PC-3 (cell line): ENCODE data around the gene SCYGR5. TPM values are rescaled to one million over a fixed set of nuclear protein-coding genes. Genes with fewer than 3 reads are reported as not detected.
"Not testable (repeated sequence)": the region's sequence is repeated elsewhere in the genome, so short reads cannot be mapped to it uniquely, and the experiment has no call there.

ENCODE experiments used
- ATAC-seq: fragments of 200-7000 bp; cut with Tn5 transposase; 2 replicates; pipeline ENCODE4 v1.9.1; 2020; ENCODE audit warnings: mild to moderate bottlenecking, moderate library complexity
- BruUV-seq: library from RNA; stranded (reverse); fragments of 400-500 nt; replicated peaks from 2 replicates; lab custom pipeline; 2021; lab: Mats Ljungman, UMichigan
- CTCF ChIA-PET: fragments of 300-600 bp; sonication (Branson Sonifier 250); formaldehyde crosslinking; loops from one replicate; lab custom pipeline; 2022; ENCODE audit warnings: antibody characterized with exemption; lab: Charles Lee
- POLR2A ChIA-PET: fragments of 300-600 bp; sonication (Branson Sonifier 250); formaldehyde crosslinking; loops from one replicate; lab custom pipeline; 2022; ENCODE audit warnings: antibody characterized with exemption; ENCODE audit not compliant: unreplicated experiment; lab: Charles Lee
- DNase-seq: peaks from one replicate; pipeline ENCODE4 v3.0.0-alpha.2; 2015
- H2AFZ ChIP-seq: fragments of 300-600 bp; sonication (generic); 2 replicates; pipeline ENCODE4 v1.6.0; 2016; ENCODE audit warnings: antibody characterized with exemption, low read length
- H3F3A ChIP-seq: fragments of 300-600 bp; sonication (generic); one replicate; pipeline ENCODE4 v1.6.0; 2017; ENCODE audit warnings: antibody characterized with exemption, low read length, control low read depth, mild to moderate bottlenecking; ENCODE audit not compliant: unreplicated experiment
- H3K27ac ChIP-seq: fragments of 300-600 bp; sonication (generic); 2 replicates; pipeline ENCODE4 v1.5.1; 2016; ENCODE audit warnings: mild to moderate bottlenecking, low read length
- H3K27me3 ChIP-seq: fragments of 300-600 bp; sonication (generic); 2 replicates; pipeline ENCODE4 v1.6.1; 2016; ENCODE audit warnings: low read length, mixed read lengths
- H3K36me3 ChIP-seq: fragments of 300-600 bp; sonication (generic); 2 replicates; pipeline ENCODE4 v1.6.1; 2016; ENCODE audit warnings: low read depth, mixed run types, low read length, mixed read lengths
- H3K4me1 ChIP-seq: fragments of 300-600 bp; sonication (generic); 2 replicates; pipeline ENCODE4 v1.5.1; 2016; ENCODE audit warnings: low read length; ENCODE audit not compliant: insufficient read depth
- H3K4me2 ChIP-seq: fragments of 300-600 bp; sonication (generic); 2 replicates; pipeline ENCODE4 v1.6.0; 2016; ENCODE audit warnings: low read length
- H3K4me3 ChIP-seq: fragments of 300-600 bp; sonication (generic); 2 replicates; pipeline ENCODE4 v1.5.1; 2016; ENCODE audit warnings: mild to moderate bottlenecking, low read length, mixed read lengths
- H3K79me2 ChIP-seq: fragments of 300-600 bp; sonication (generic); 2 replicates; pipeline ENCODE4 v1.6.1; 2017; ENCODE audit warnings: low read length, mixed read lengths
- H3K9ac ChIP-seq: fragments of 300-600 bp; sonication (generic); 2 replicates; pipeline ENCODE4 v1.6.0; 2016; ENCODE audit warnings: mild to moderate bottlenecking, low read length
- H3K9me2 ChIP-seq: fragments of 300-600 bp; sonication (generic); replicated peaks from 2 replicates; pipeline ENCODE4 v1.6.1; 2016; ENCODE audit warnings: mixed run types, low read length, mixed read lengths
- H3K9me3 ChIP-seq: fragments of 300-600 bp; sonication (generic); 2 replicates; pipeline ENCODE4 v1.6.1; 2016; ENCODE audit warnings: low read length, mixed read lengths
- H4K20me1 ChIP-seq: fragments of 300-600 bp; sonication (generic); 2 replicates; pipeline ENCODE4 v1.6.1; 2016; ENCODE audit warnings: low read length, mixed read lengths
- CTCF ChIP-seq: fragments of 300-600 bp; sonication (generic); conservative IDR thresholded peaks from 2 replicates; pipeline ENCODE4 v1.5.1; 2017; ENCODE audit warnings: antibody characterized with exemption, low read depth, mild to moderate bottlenecking, low read length
- EZH2 ChIP-seq: fragments of 300-600 bp; sonication (generic); IDR thresholded peaks from one replicate; pipeline ENCODE4 v1.6.1; 2017; ENCODE audit warnings: antibody characterized with exemption, mild to moderate bottlenecking, low read length; ENCODE audit not compliant: unreplicated experiment
- EZH2phosphoT487 ChIP-seq: fragments of 300-600 bp; sonication (generic); IDR thresholded peaks from 2 replicates; pipeline ENCODE4 v1.6.1; 2018; ENCODE audit warnings: mild to moderate bottlenecking, antibody characterized with exemption, low read length, borderline replicate concordance
- intact Hi-C: fragments of 100-400 bp; cut with micrococcal nuclease; formaldehyde crosslinking; loops from 2 replicates; pipeline ENCODE4 v1.9.0; 2023
- total RNA-seq: library from RNA; depleted of rRNA; stranded (reverse); fragments of >200 nt; gene quantifications from 2 replicates; pipeline ENCODE4 v1.2.3, GENCODE V29; 2014

The SCYGR5 gene
- total RNA-seq, 1 experiment from 2014 or later: not detected

DNA sequence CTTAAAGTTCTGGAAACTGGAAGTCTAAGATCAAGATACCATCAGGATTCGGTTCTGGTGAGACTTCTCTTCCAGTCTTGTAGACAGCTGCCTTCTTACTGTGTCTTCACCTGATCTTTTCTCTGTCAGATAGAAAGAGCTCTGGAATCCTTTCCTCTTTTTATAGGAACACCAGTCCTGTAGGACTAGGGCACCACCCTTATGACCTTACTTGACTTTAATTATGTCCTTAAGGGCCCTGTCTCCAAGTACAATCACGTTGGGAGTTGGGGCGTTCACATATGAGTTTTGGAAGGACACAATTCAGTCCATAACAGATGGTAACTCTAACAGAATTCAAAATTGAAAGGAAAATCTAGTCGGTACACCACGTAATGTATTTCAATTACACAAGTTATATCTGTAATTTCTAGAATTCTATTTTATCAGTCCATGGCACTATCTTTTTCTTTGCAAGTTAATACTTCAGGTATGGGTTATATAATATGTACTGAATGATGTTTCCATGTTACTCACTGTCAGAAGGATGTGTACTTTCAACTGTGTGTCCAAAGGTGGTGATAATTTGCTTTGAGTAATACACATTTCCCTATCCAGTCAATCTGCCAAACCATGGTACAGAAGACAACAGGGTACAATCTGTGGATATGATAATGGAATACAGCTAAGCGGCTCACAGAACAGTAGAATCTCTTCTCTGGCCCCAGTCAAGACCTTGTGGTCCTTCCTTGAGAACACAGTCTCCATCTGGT is 1.2 kb upstream of the SCYGR5 start:
- Histone ChIP-seq H3K4me2 (no peak overlapping the region), H3K9me3 (no peaks in the 10 kb centered on the region), H4K20me1 (no peaks in the 10 kb centered on the region), H3K9me2 (no peaks in the 10 kb centered on the region), H3K9ac (no peak overlapping the region), H3K27ac (no peak overlapping the region), H3K4me3 (no peak overlapping the region), H3K79me2 (no peaks in the 10 kb centered on the region), H3F3A (no peaks in the 10 kb centered on the region), H3K27me3 (no peaks in the 10 kb centered on the region), H3K36me3 (no peaks in the 10 kb centered on the region), H3K4me1 (no peaks in the 10 kb centered on the region), H2AFZ (no peak overlapping the region)
- intact Hi-C loops: no loop called here
- ATAC-seq (no peak), DNase-seq (no peak)
- no TSS peak for BruUV-seq
- TF ChIP-seq CTCF: no peak
- no peak for TF ChIP-seq EZH2
- ChIA-PET CTCF (no interaction called here), POLR2A (interaction anchor here (0.7 kb wide), 1 partner anchor 926 kb away, joined by 5 read pairs; no protein-coding TSS in a partner anchor)

DNA sequence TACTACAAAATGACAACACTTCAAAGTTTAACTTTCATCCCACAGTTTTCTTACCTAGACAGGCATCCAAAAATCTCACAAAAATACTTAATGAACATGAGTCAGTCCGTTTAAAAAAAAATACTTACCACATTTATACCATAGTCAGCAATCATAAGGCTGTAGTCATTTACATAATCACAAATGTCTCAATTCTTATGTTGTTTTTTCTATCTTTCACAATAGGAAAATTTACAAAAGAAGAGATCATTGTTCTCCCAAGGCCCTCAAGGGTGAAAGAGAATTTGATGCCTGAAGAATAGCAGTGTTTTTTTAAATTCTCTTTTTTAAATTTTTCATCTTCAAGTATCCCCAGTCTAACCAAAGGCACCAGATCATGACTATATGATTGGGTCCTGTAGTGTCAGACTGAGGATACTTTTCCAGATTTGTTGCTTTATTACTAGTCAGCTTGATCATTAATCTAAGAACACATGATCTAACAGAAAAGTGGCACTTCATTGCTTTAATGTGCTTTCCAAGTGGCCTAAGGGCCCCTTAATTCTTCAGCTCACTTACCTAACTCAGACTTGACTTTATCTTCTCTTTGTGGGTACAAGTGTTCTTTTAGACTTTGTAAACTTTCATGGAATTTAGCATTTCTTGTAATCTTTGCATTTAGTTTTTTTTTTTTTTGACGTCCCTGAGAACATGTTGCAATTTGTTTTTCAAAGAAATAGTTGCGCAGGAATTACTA is 4.7 kb downstream of the SCYGR5 start:
- Histone ChIP-seq H3F3A (no peaks in the 10 kb centered on the region), H3K9me2 (no peaks in the 10 kb centered on the region), H3K9ac (no peak overlapping the region), H3K4me1 (no peaks in the 10 kb centered on the region), H3K27ac (no peak overlapping the region), H3K27me3 (no peaks in the 10 kb centered on the region), H2AFZ (no peak overlapping the region), H4K20me1 (no peaks in the 10 kb centered on the region), H3K9me3 (no peaks in the 10 kb centered on the region), H3K36me3 (no peaks in the 10 kb centered on the region), H3K4me3 (no peak overlapping the region), H3K4me2 (no peak overlapping the region), H3K79me2 (no peaks in the 10 kb centered on the region)
- BruUV-seq: no TSS peak
- intact Hi-C loops: no loop called here
- POLR2A ChIA-PET: no interaction called here
- ATAC-seq: no peak
- no peak for DNase-seq
- no peak for TF ChIP-seq CTCF
- TF ChIP-seq EZH2: no peak
- no peak for TF ChIP-seq EZH2phosphoT487
- CTCF ChIA-PET: no interaction called here

DNA sequence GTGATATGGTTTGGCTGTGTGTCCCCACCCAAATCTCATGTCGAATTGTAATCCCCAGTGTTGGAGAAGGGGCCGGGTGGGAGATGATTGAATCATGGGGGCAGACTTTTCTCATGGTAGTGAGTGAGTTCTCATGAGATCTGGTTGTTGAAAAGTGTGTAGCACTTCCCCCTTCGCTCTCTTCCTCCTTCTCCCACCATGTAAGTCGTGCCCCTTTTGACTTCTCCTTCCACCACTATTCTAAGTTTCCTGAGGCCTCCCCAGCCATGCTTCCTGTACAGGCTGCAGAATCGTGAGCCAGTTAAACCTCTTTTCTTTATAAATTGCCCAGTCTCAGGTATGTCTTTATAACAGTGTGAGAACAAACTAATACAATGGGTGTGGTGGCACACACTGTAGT is 7.0 kb downstream of the SCYGR5 start:
- POLR2A ChIA-PET, H3K27ac ChIP-seq, intact Hi-C loops, H2AFZ ChIP-seq, H3K9ac ChIP-seq, CTCF ChIA-PET, DNase-seq, ATAC-seq, H3K4me3 ChIP-seq, H3K36me3 ChIP-seq, BruUV-seq, H3F3A ChIP-seq, H3K9me3 ChIP-seq, H3K79me2 ChIP-seq, H3K27me3 ChIP-seq, H4K20me1 ChIP-seq, H3K4me2 ChIP-seq, H3K9me2 ChIP-seq, H3K4me1 ChIP-seq: not testable (repeated sequence)
